Tibial nerve (tissue), 3 donors: ENCODE measurements around the gene CUX1.

Source experiments
- POLR2A ChIP-seq, 2 donors: fragments of 450-650 bp; IDR thresholded peaks; one replicate each; pipeline ENCODE4 v1.6.1; 2017; ENCODE audit warnings: antibody characterized with exemption in 2 of 2, mild to moderate bottlenecking in 2 of 2, moderate library complexity in 2 of 2
- TF ChIP-seq, protein P1 (sequence below), 5 experiments: fragments of 200-600 bp in 3 of 5; fragments of 450-650 bp in 2 of 5; sonication (generic) in 3 of 5; IDR thresholded peaks; one replicate each; pipeline ENCODE4 v1.5.1; 2016 to 2019; ENCODE audit warnings: antibody characterized with exemption in 5 of 5, mild to moderate bottlenecking in 3 of 5, moderate library complexity in 2 of 5

DNA sequence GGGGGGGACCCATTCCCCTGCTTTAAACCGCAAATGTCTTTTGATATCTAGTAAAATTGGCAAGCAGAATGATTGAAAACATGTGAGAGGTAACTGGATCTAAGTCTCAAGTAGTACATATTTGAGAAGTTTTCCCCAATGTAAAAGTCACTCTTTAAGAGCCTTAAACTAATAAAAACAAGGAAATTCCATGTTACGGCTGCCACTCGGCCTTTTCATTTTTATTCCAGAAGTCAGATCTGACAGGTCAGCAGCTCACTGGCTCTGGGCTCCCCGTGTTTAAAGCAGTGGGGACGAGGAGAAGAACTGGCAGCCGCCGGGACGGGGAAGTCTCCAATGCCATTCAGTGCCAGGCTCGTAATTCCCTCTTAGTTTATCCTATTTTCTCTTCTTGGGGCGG, 80.7 kb downstream of the CUX1 start:
- TF ChIP-seq, protein P1, sequence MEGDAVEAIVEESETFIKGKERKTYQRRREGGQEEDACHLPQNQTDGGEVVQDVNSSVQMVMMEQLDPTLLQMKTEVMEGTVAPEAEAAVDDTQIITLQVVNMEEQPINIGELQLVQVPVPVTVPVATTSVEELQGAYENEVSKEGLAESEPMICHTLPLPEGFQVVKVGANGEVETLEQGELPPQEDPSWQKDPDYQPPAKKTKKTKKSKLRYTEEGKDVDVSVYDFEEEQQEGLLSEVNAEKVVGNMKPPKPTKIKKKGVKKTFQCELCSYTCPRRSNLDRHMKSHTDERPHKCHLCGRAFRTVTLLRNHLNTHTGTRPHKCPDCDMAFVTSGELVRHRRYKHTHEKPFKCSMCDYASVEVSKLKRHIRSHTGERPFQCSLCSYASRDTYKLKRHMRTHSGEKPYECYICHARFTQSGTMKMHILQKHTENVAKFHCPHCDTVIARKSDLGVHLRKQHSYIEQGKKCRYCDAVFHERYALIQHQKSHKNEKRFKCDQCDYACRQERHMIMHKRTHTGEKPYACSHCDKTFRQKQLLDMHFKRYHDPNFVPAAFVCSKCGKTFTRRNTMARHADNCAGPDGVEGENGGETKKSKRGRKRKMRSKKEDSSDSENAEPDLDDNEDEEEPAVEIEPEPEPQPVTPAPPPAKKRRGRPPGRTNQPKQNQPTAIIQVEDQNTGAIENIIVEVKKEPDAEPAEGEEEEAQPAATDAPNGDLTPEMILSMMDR (IDR thresholded peaks at IDR 0.05), result no peak
- no peak for TF ChIP-seq POLR2A (IDR thresholded peaks at IDR 0.05)
